B cell (primary cell): ENCODE measurements around the gene SLC2A9. TPM values are rescaled to one million over a fixed set of nuclear protein-coding genes. Genes with fewer than 3 reads are reported as not detected.

Experiments
- ATAC-seq: fragments of 200-7000 bp; cut with Tn5 transposase; one replicate; pipeline ENCODE4 v1.10.0; 2021; ENCODE audit warnings: low read depth, mild to moderate bottlenecking, moderate number of reproducible peaks, moderate library complexity
- CTCF ChIA-PET: fragments of 350-600 bp; sonication (Branson Sonifier 250); formaldehyde crosslinking; loops from one replicate; lab custom pipeline; 2021; ENCODE audit warnings: antibody characterized with exemption, inconsistent platforms; lab: Charles Lee
- POLR2A ChIA-PET: fragments of 350-600 bp; sonication (Branson Sonifier 250); formaldehyde crosslinking; loops from one replicate; lab custom pipeline; 2021; ENCODE audit warnings: antibody characterized with exemption; lab: Charles Lee
- DNase-seq: peaks from one replicate; pipeline ENCODE4 v3.0.0; 2013
- H2AFZ ChIP-seq: 2 replicates; pipeline ENCODE4 v1.6.1; 2012; ENCODE audit warnings: mild to moderate bottlenecking, low read depth, low read length; ENCODE audit not compliant: insufficient read depth, poor library complexity, severe bottlenecking
- H3K27ac ChIP-seq, 2 donors: 1 replicate in 1 of 2; 2 replicates in 1 of 2; pipeline ENCODE4 v1.5.1; 2012 to 2013; ENCODE audit warnings: low read length in 2 of 2, mild to moderate bottlenecking in 2 of 2, moderate library complexity in 1 of 2
- H3K27me3 ChIP-seq, 4 experiments: fragments of 200-600 bp in 1 of 4; sonication (generic) in 1 of 4; replicated peaks in 1 of 4; 1 replicate in 2 of 4; 2 replicates in 2 of 4; pipeline versions ENCODE4 v1.6.1 to v1.7.0; 2013 to 2016; ENCODE audit warnings: low read length in 3 of 4, mild to moderate bottlenecking in 2 of 4, mixed read lengths in 1 of 4, moderate library complexity in 1 of 4; ENCODE audit not compliant: insufficient read depth in 4 of 4, control insufficient read depth in 3 of 4; ENCODE audit errors: control extremely low read depth in 1 of 4
- H3K36me3 ChIP-seq, 2 experiments: replicated peaks in 1 of 2; 1 replicate in 1 of 2; 2 replicates in 1 of 2; pipeline versions ENCODE4 v1.6.1 to v1.7.1; 2013; ENCODE audit warnings: low read length in 1 of 2; ENCODE audit not compliant: insufficient read depth in 2 of 2, control insufficient read depth in 1 of 2; ENCODE audit errors: control extremely low read depth in 1 of 2, extremely low read depth in 1 of 2
- H3K4me1 ChIP-seq, 2 donors: fragments of 200-600 bp in 1 of 2; sonication (generic) in 1 of 2; 1 replicate in 1 of 2; 2 replicates in 1 of 2; pipeline versions ENCODE4 v1.5.1 to v1.6.1; 2013 to 2017; ENCODE audit warnings: low read length in 2 of 2; ENCODE audit not compliant: control insufficient read depth in 2 of 2, insufficient read depth in 2 of 2
- H3K4me2 ChIP-seq: replicated peaks from 2 replicates; pipeline ENCODE3; 2012; ENCODE audit warnings: mild to moderate bottlenecking, low read depth, low read length; ENCODE audit not compliant: poor library complexity, severe bottlenecking
- H3K4me3 ChIP-seq, 5 experiments: fragments of 200-600 bp in 1 of 5; sonication (generic) in 1 of 5; 1 replicate in 3 of 5; 2 replicates in 2 of 5; pipeline versions ENCODE4 v1.5.1 to v1.7.0; 2011 to 2016; ENCODE audit warnings: low read length in 4 of 5, mild to moderate bottlenecking in 4 of 5, low read depth in 2 of 5, control low read depth in 1 of 5, moderate library complexity in 1 of 5; ENCODE audit not compliant: insufficient read depth in 1 of 5; ENCODE audit errors: control extremely low read depth in 1 of 5, extremely low read depth in 1 of 5
- H3K79me2 ChIP-seq: fragments of 200-600 bp; sonication (generic); one replicate; pipeline ENCODE4 v1.6.0; 2016; ENCODE audit warnings: low read length; ENCODE audit not compliant: control insufficient read depth, insufficient read depth
- H3K9ac ChIP-seq: fragments of 200-600 bp; sonication (generic); 2 replicates; pipeline ENCODE4 v1.6.1; 2017; ENCODE audit warnings: mild to moderate bottlenecking, low read length, moderate library complexity
- H3K9me3 ChIP-seq, 3 donors: one replicate each; pipeline versions ENCODE4 v1.6.1 to v1.7.1; 2013; ENCODE audit warnings: low read length in 2 of 3; ENCODE audit not compliant: control insufficient read depth in 2 of 3, insufficient read depth in 1 of 3; ENCODE audit errors: control extremely low read depth in 1 of 3
- H4K20me1 ChIP-seq: 2 replicates; pipeline ENCODE4 v1.6.0; 2012; ENCODE audit warnings: mild to moderate bottlenecking, low read length; ENCODE audit not compliant: insufficient read depth, control insufficient read depth, poor library complexity, severe bottlenecking
- H3K27ac Mint-ChIP-seq: one replicate; pipeline ENCODE4 v1.8.0; 2021; ENCODE audit warnings: mixed read lengths
- H3K27me3 Mint-ChIP-seq: one replicate; pipeline ENCODE4 v1.8.0; 2021; ENCODE audit warnings: mixed read lengths
- H3K4me1 Mint-ChIP-seq: one replicate; pipeline ENCODE4 v1.8.0; 2021; ENCODE audit warnings: mixed read lengths
- H3K4me3 Mint-ChIP-seq: one replicate; pipeline ENCODE4 v1.8.0; 2021; ENCODE audit warnings: mixed read lengths
- H3K9me3 Mint-ChIP-seq: one replicate; pipeline ENCODE4 v1.8.0; 2022; ENCODE audit warnings: mixed read lengths; ENCODE audit not compliant: insufficient read depth
- CTCF ChIP-seq: fragments of 200-600 bp; IDR thresholded peaks from one replicate; pipeline ENCODE4 v1.8.0; 2022; ENCODE audit warnings: antibody characterized with exemption, mild to moderate bottlenecking
- EZH2 ChIP-seq: IDR thresholded peaks from 2 replicates; pipeline ENCODE4 v1.6.1; 2012; ENCODE audit warnings: borderline replicate concordance, low read depth, mild to moderate bottlenecking, moderate library complexity, low read length; ENCODE audit not compliant: insufficient read depth, poor library complexity, severe bottlenecking
- WGBS: methylation state at CpG from one replicate; pipeline ENCODE4 v1.1.5; 2013; ENCODE audit warnings: missing lambda C conversion rate; ENCODE audit not compliant: insufficient coverage; 5-methylcytosine and 5-hydroxymethylcytosine counted together
- intact Hi-C: fragments of 100-400 bp; cut with micrococcal nuclease; formaldehyde crosslinking; loops from one replicate; pipeline ENCODE4 v1.10.0; 2022
- polyA plus RNA-seq: library from polyadenylated mRNA; depleted of rRNA; stranded (reverse); fragments of >200 nt; gene quantifications from 2 replicates; pipeline ENCODE4 v1.2.3, GENCODE V29; 2012
- total RNA-seq, 2 donors: library from RNA; stranded (reverse); fragments of 120-200 nt in 1 of 2; gene quantifications; 1 replicate in 1 of 2; 2 replicates in 1 of 2; pipeline versions ENCODE4 v1.2.3 to v1.2.4, GENCODE V29; 2013 to 2022

Gene SLC2A9
- total and polyA plus RNA-seq, 2 donors (not counting 1 experiment from before 2014, with no cell fraction given): 0.89 to 2.1 TPM

DNA sequence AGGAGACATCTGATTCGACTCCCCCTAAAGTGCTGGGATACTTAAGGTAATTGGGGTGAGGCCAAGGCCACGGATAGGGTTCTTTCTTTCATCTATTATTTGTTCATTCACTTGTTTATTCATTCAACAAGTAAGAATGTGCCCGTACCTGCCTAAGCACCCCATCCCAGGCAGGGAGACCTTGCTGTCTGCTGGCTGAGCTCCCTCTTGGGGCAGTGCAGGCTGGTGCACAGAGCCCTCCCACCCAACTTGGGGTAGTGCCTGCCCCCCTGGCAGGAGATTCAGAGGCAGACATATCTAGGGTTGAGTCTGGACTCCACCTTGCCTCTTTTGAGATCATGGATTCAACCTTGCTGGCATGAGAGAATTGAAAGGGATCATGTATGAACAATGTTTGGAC is 144.2 kb downstream of the SLC2A9 start:
- Mint-ChIP-seq H3K4me3 (no peak overlapping the region), H3K4me1 (no peaks in the 10 kb centered on the region), H3K9me3 (no peaks in the 10 kb centered on the region), H3K27ac (no peak overlapping the region), H3K27me3 (no peaks in the 10 kb centered on the region)
- ATAC-seq (no peak), DNase-seq (no peak)
- no peaks in the 10 kb centered on the region for H3K4me1 ChIP-seq
- no peaks in the 10 kb centered on the region for H3K36me3 ChIP-seq
- no peak overlapping the region for H2AFZ ChIP-seq
- no peaks in the 10 kb centered on the region for H4K20me1 ChIP-seq
- TF ChIP-seq EZH2 (no peak), CTCF (no peak)
- H3K4me3 ChIP-seq: no peak overlapping the region
- WGBS: 100% methylated on average over 1 of the region's 3 CpGs
- H3K79me2 ChIP-seq: no peaks in the 10 kb centered on the region
- POLR2A ChIA-PET: no interaction called here
- intact Hi-C loops: no loop called here
- no peak overlapping the region for H3K4me2 ChIP-seq
- H3K9me3 ChIP-seq: no peaks in the 10 kb centered on the region
- H3K27me3 ChIP-seq: no peaks in the 10 kb centered on the region
- no peak overlapping the region for H3K9ac ChIP-seq
- H3K27ac ChIP-seq: no peak overlapping the region
- CTCF ChIA-PET: no interaction called here

- ATAC-seq: no peak
- Mint-ChIP-seq H3K9me3 (no peaks in the 10 kb centered on the region), H3K4me1 (no peaks in the 10 kb centered on the region), H3K4me3 (no peak overlapping the region), H3K27ac (no peak overlapping the region), H3K27me3 (no peaks in the 10 kb centered on the region)
- ChIA-PET CTCF (no interaction called here), POLR2A (no interaction called here)
- Histone ChIP-seq H3K27me3 (no peaks in the 10 kb centered on the region), H3K4me1 (no peaks in the 10 kb centered on the region), H3K9ac (no peak overlapping the region), H3K79me2 (no peaks in the 10 kb centered on the region), H3K4me2 (no peak overlapping the region), H3K27ac (no peak overlapping the region), H3K36me3 (no peaks in the 10 kb centered on the region), H2AFZ (no peak overlapping the region), H3K9me3 (no peaks in the 10 kb centered on the region), H3K4me3 (no peak overlapping the region), H4K20me1 (no peaks in the 10 kb centered on the region)
- intact Hi-C loops: no loop called here
- TF ChIP-seq EZH2: no peak
- DNase-seq: no peak
- WGBS: no CpG with 5 or more reads among the region's 1 CpG
These were observed 145.8 kb downstream of the SLC2A9 start for GRCh38 chr4:9875516-9875915.
